ENCODE results near the gene NDUFS3.
A peak's percentile ranks its signal among the peaks of the same experiment; 100 is the strongest.
"Not testable (repeated sequence)": the region's sequence is repeated elsewhere in the genome, so short reads cannot be mapped to it uniquely, and the experiment has no call there.

NDUFS3 gene

DNA sequence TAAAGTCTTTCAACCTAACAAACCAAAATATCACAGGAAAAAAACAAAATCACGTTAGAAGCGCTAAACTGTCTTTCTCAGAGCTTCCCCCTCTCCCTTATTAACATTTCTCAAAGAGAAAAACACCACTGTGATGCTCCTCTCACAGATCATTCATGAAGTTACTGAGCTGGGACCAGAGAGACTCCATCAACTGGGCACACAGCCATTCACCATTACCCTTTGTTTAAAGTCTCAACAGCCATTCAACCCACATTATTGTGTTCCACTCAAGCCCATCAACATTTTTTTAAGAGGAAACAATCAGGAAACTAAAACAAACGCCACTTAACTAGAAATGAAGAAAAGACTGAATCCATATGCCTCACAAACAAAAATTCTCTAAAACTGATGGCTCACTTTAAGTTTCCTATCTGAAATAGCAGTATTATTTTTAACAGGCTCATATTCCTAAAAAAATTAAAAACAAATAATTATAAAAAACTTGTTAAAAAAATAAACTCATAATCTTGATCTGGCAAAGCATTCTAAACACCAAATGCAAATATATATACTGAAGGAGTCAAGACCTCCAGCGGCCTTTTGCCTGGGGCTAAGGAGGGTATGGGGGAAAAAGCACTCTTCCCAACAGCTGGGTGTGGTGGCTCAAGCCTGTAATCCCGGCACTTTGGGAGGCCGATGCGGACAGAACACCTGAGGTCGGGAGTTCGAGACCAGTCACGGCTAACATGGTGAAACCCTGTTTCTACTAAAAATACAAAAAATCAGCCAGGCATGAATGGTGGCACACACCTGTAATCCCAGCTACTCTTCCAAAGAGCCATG is 39.9 kb upstream of the NDUFS3 start:
- FAIRE-seq (no peak), DNase-seq (ENCODE audit: insufficient read length, low spot score) (no peak)
- TF ChIP-seq POLR2A (IDR thresholded peaks at IDR 0.05; ENCODE audit: low read depth, low read length): no peak

- FAIRE-seq (no peak), DNase-seq (ENCODE audit: insufficient read length, low spot score) (no peak)
- no peak for TF ChIP-seq TAF1 (IDR thresholded peaks at IDR 0.05; ENCODE audit: low read depth, low read length)
Observed at GRCh38 chr11:47539681-47540039, 39.2 kb upstream of the NDUFS3 start.

- no peak for DNase-seq (ENCODE audit: insufficient read length, low spot score)
- no peak for FAIRE-seq
- TF ChIP-seq SPI1 (IDR thresholded peaks at IDR 0.05; ENCODE audit: low read depth, low read length) (no peak), PAX5 (IDR thresholded peaks at IDR 0.05; ENCODE audit: insufficient read depth, low read length, severe bottlenecking) (no peak), POU2F2 (IDR thresholded peaks at IDR 0.05; ENCODE audit: low read depth, low read length) (no peak), POLR2AphosphoS5 (IDR thresholded peaks at IDR 0.05; ENCODE audit: low read depth, low read length) (no peak), POLR2A (IDR thresholded peaks at IDR 0.05; ENCODE audit: low read depth, low read length) (no peak), TAF1 (IDR thresholded peaks at IDR 0.05; ENCODE audit: low read depth, low read length) (no peak)
Observed at GRCh38 chr11:47541070-47541469, 37.8 kb upstream of the NDUFS3 start.

DNA sequence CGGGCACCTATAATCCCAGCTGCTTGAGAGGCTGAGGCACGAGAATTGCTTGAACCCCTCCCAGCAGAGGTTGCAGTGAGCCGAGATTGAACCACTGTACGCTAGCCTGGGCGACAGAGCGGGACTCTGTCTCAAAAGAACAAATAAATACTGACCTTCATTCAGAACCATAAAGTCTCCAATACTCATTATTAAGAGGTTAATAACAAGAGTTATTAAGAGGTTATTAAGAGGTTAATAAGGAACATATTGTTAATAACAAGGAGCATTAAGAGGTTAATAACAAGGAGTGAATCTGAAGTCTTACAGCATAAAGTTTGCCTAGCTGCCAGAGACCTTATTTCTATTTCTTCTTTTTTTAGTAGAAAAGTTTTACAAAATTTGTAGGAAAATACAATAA is 33.6 kb upstream of the NDUFS3 start:
- TF ChIP-seq SPI1 (IDR thresholded peaks at IDR 0.05; ENCODE audit: low read depth, low read length) (no peak), POLR2A (IDR thresholded peaks at IDR 0.05; ENCODE audit: low read depth, low read length) (no peak), TAF1 (IDR thresholded peaks at IDR 0.05; ENCODE audit: low read depth, low read length) (no peak), POLR2AphosphoS5 (IDR thresholded peaks at IDR 0.05; ENCODE audit: low read depth, low read length) (no peak), POU2F2 (IDR thresholded peaks at IDR 0.05; ENCODE audit: low read depth, low read length) (no peak), PAX5 (IDR thresholded peaks at IDR 0.05; ENCODE audit: insufficient read depth, low read length, severe bottlenecking) (no peak)
- no peak for DNase-seq (ENCODE audit: insufficient read length, low spot score)
- no peak for FAIRE-seq

GRCh38 chr11:47546274-47546673 is 32.6 kb upstream of the NDUFS3 start:
- FAIRE-seq; DNase-seq (ENCODE audit: insufficient read length, low spot score): not testable (repeated sequence)

DNA sequence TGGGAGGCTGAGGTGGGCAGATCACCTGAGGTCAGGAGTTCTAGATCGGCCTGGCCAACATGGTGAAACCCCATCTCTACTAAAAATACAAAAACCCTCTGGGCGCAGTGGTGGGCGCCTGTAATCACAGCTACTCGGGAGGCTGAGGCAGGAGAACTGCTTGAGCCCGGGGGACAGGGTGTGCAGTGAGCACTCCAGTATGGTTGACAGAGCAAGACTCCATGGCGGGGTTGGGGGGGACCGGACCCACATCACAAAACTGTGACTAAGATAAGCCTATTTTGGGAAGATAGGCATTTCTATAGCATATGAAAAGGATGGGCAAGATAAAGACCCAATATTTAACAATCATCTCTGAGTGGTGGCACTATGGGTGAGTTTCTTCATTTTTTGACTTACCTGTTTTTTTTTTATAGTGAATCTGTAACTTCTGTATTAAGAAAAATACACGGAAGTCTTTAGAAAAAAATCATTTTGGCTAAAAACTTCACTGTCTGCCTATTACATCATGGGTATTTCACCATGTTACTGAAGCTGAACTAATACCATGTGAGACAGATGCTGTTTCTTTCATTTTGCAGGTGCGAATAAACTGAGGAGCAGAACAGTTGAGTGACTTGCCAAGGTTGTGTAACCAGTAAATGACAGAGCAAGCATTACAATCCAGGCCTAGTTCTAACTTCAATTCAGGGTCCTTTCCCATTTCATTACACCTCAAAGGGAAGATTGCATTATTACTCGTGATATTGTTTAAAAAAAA is 28.4 kb upstream of the NDUFS3 start:
- DNase-seq (ENCODE audit: insufficient read length, low spot score): no peak
- no peak for TF ChIP-seq POU2F2 (IDR thresholded peaks at IDR 0.05; ENCODE audit: low read depth, low read length)
- TF ChIP-seq TAF1 (IDR thresholded peaks at IDR 0.05; ENCODE audit: low read depth, low read length): no peak
- no peak for TF ChIP-seq POLR2A (IDR thresholded peaks at IDR 0.05; ENCODE audit: low read depth, low read length)
- TF ChIP-seq PAX5 (IDR thresholded peaks at IDR 0.05; ENCODE audit: insufficient read depth, low read length, severe bottlenecking): no peak
- TF ChIP-seq POLR2AphosphoS5 (IDR thresholded peaks at IDR 0.05; ENCODE audit: low read depth, low read length): no peak
- peak; percentile 59 for FAIRE-seq

DNA sequence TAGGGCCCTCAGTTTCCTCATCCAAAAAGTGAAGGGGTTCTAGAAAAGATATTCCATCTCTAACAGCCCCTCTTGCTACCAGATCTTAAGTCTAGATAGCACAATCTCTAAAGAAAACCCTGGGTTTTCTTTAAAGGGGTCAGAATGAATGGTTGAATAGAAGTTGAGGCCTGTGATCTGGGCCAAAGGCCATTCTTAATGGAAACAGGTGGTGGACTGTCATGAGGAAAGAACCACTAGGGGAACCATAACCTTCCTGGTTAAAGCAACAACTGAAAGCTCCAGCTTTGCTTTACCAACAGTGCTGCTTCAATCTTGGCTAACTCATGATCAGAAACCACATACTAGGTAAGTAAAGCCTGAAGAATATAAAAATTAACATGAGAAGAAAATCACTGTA is 27.8 kb upstream of the NDUFS3 start:
- DNase-seq (ENCODE audit: insufficient read length, low spot score): no peak
- TF ChIP-seq POU2F2 (IDR thresholded peaks at IDR 0.05; ENCODE audit: low read depth, low read length): no peak
- peak; percentile 56 for FAIRE-seq

GRCh38 chr11:47552056-47552565 is 26.8 kb upstream of the NDUFS3 start:
- FAIRE-seq (no peak), DNase-seq (ENCODE audit: insufficient read length, low spot score) (no peak)
- TF ChIP-seq POU2F2 (IDR thresholded peaks at IDR 0.05; ENCODE audit: low read depth, low read length): no peak
- no peak for TF ChIP-seq PAX5 (IDR thresholded peaks at IDR 0.05; ENCODE audit: insufficient read depth, low read length, severe bottlenecking)
- TF ChIP-seq SPI1 (IDR thresholded peaks at IDR 0.05; ENCODE audit: low read depth, low read length): no peak
- TF ChIP-seq TAF1 (IDR thresholded peaks at IDR 0.05; ENCODE audit: low read depth, low read length): no peak
- no peak for TF ChIP-seq POLR2A (IDR thresholded peaks at IDR 0.05; ENCODE audit: low read depth, low read length)
- TF ChIP-seq POLR2AphosphoS5 (IDR thresholded peaks at IDR 0.05; ENCODE audit: low read depth, low read length): no peak

DNA sequence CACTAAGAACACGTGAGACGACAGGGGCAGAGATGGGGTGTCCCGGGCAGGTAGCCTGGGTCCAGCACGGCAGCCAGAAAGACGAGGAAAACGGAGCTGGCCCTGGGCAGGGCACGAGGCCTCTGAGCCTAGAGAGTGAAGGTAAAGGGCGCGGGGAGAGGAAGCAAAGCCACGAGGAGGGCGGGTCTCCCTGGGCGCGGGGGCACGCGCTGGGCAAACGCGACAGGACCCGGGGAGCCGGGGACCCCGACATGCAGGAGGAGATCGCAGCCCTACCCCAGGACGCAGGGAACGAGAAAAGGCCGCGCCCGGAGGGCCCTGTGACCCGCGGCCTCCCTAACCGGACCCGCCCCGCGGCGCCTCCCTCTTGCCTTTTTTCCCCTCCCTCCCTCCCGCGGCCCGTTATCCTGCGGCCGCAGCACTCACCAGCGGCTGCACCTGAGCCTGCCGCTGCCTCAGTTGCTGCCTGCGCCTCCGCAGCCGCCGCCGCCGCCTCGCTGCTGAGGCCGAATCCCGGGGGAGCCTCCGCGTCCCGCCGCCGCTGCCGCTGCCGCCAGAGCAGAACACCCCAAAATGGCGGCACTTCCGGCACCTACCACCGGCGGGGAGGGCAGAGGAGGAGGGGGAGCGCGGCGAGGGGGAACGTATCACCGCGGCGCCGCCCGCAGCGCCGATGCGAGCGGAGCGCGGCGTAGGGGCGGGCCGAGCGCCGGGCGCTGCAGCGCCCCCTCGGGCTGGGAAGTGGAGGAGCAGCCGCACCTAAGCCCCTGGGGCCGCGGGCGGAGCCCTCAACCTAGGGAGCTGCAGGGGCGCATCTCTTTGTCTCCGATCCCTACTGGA is 26.1 kb upstream of the NDUFS3 start, which contains the start of gene CELF1:
Gene CELF1 (minus strand): TSS at position 567 of the 840 bp plus-strand sequence. CDS start 53,609 bp downstream, outside the sequence.
- TF ChIP-seq SPI1 (IDR thresholded peaks at IDR 0.05; ENCODE audit: low read depth, low read length) (peak; percentile 41; the same call in 1 of the 2 replicates), PAX5 (IDR thresholded peaks at IDR 0.05; ENCODE audit: insufficient read depth, low read length, severe bottlenecking) (peak; percentile 54), POLR2A (IDR thresholded peaks at IDR 0.05; ENCODE audit: low read depth, low read length) (no peak), POLR2AphosphoS5 (IDR thresholded peaks at IDR 0.05; ENCODE audit: low read depth, low read length) (peak; percentile 53; the same call in 1 of the 2 replicates)
- peak; percentile 83 for DNase-seq (ENCODE audit: insufficient read length, low spot score)
- peak; percentile 97 for FAIRE-seq

DNA sequence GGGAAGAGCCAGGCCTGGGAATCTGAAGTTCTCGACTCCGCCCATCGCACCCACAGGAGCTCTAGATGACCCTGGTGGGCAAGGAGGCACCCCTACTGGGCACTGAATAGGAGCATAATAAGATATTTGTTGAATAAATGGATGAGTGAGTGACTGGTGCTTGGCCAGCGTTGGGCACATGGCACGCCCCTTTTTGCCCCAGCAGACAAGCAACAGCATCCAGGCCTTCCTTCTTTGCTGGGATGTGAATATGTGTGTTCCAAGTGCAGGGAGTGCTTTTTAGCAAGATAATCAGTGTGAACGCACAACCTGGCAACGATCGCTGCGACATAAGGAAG is 25.5 kb upstream of the NDUFS3 start:
- FAIRE-seq (no peak), DNase-seq (ENCODE audit: insufficient read length, low spot score) (no peak)
- TF ChIP-seq POLR2AphosphoS5 (IDR thresholded peaks at IDR 0.05; ENCODE audit: low read depth, low read length) (no peak), PAX5 (IDR thresholded peaks at IDR 0.05; ENCODE audit: insufficient read depth, low read length, severe bottlenecking) (no peak), TAF1 (IDR thresholded peaks at IDR 0.05; ENCODE audit: low read depth, low read length) (no peak), SPI1 (IDR thresholded peaks at IDR 0.05; ENCODE audit: low read depth, low read length) (no peak), POU2F2 (IDR thresholded peaks at IDR 0.05; ENCODE audit: low read depth, low read length) (no peak), POLR2A (IDR thresholded peaks at IDR 0.05; ENCODE audit: low read depth, low read length) (no peak)

- FAIRE-seq; DNase-seq (ENCODE audit: insufficient read length, low spot score): not testable (repeated sequence)
Observed at GRCh38 chr11:47557004-47557403, 21.9 kb upstream of the NDUFS3 start.
